Liver (tissue), 9 donors: ENCODE results near the gene SEC14L3. TPM values are rescaled to one million over a fixed set of nuclear protein-coding genes. Genes with fewer than 3 reads are reported as not detected.

Experiments used
- DNase-seq: peaks from one replicate; pipeline ENCODE4 v3.0.0-alpha.2; 2017; ENCODE audit warnings: low spot score
- H3K27ac ChIP-seq, 2 donors: one replicate each; pipeline ENCODE4 v1.7.0; 2013; ENCODE audit warnings: inconsistent platforms in 2 of 2, low read length in 2 of 2, control low read depth in 1 of 2, low read depth in 1 of 2, mild to moderate bottlenecking in 1 of 2
- H3K27me3 ChIP-seq, 4 donors: one replicate each; pipeline versions ENCODE4 v1.6.1 to v1.7.0; 2013; ENCODE audit warnings: low read length in 3 of 4, inconsistent platforms in 1 of 4, mild to moderate bottlenecking in 1 of 4, moderate library complexity in 1 of 4; ENCODE audit not compliant: control insufficient read depth in 4 of 4, insufficient read depth in 4 of 4
- H3K36me3 ChIP-seq, 4 donors: one replicate each; pipeline versions ENCODE4 v1.6.1 to v1.7.0; 2013; ENCODE audit warnings: low read length in 3 of 4, mild to moderate bottlenecking in 3 of 4, low read depth in 1 of 4, moderate library complexity in 1 of 4; ENCODE audit not compliant: control insufficient read depth in 4 of 4, insufficient read depth in 3 of 4
- H3K4me1 ChIP-seq, 4 donors: one replicate each; pipeline versions ENCODE4 v1.6.1 to v1.7.0; 2013; ENCODE audit warnings: low read length in 3 of 4, mild to moderate bottlenecking in 3 of 4, moderate library complexity in 1 of 4; ENCODE audit not compliant: control insufficient read depth in 4 of 4, insufficient read depth in 4 of 4
- H3K4me3 ChIP-seq, 3 donors: one replicate each; pipeline versions ENCODE4 v1.6.1 to v1.7.0; 2013; ENCODE audit warnings: low read length in 3 of 3, control low read depth in 1 of 3, low read depth in 1 of 3, mild to moderate bottlenecking in 1 of 3
- H3K9ac ChIP-seq, 2 donors: one replicate each; pipeline ENCODE4 v1.7.0; 2013; ENCODE audit warnings: low read length in 2 of 2, mild to moderate bottlenecking in 2 of 2, moderate library complexity in 2 of 2, control low read depth in 1 of 2, low read depth in 1 of 2
- H3K9me3 ChIP-seq, 4 donors: one replicate each; pipeline versions ENCODE4 v1.6.1 to v1.7.0; 2013; ENCODE audit warnings: low read length in 3 of 4; ENCODE audit not compliant: control insufficient read depth in 4 of 4
- ATF3 ChIP-seq: IDR thresholded peaks from 2 replicates; pipeline ENCODE4 v1.6.1; 2016; ENCODE audit warnings: antibody characterized with exemption
- CTCF ChIP-seq: fragments of 150-350 bp; IDR thresholded peaks from 2 replicates; pipeline ENCODE4 v1.5.1; 2017; ENCODE audit warnings: improper control_type of control experiment, low read depth, low read length; ENCODE audit not compliant: missing input control
- EGR1 ChIP-seq, 2 donors: IDR thresholded peaks; 2 replicates each; pipeline ENCODE4 v1.6.1; 2016 to 2018; ENCODE audit warnings: antibody characterized with exemption in 2 of 2, low read depth in 2 of 2
- FOXA1 ChIP-seq: IDR thresholded peaks from 2 replicates; pipeline ENCODE4 v1.6.1; 2016; ENCODE audit warnings: antibody characterized with exemption
- FOXA2 ChIP-seq: IDR thresholded peaks from 2 replicates; pipeline ENCODE4 v1.6.1; 2016; ENCODE audit warnings: antibody characterized with exemption
- GABPA ChIP-seq, 2 donors: IDR thresholded peaks in 1 of 2; conservative IDR thresholded peaks in 1 of 2; 2 replicates each; pipeline ENCODE4 v1.6.1; 2016; ENCODE audit warnings: antibody characterized with exemption in 2 of 2, mild to moderate bottlenecking in 1 of 2, moderate library complexity in 1 of 2
- HNF4A ChIP-seq, 2 donors: conservative IDR thresholded peaks; 2 replicates each; pipeline ENCODE4 v1.6.1; 2016; ENCODE audit warnings: antibody characterized with exemption in 2 of 2, mild to moderate bottlenecking in 2 of 2
- HNF4G ChIP-seq: IDR thresholded peaks from 2 replicates; pipeline ENCODE4 v1.6.1; 2016; ENCODE audit warnings: antibody characterized with exemption
- JUND ChIP-seq, 2 donors: IDR thresholded peaks; 2 replicates each; pipeline ENCODE4 v1.6.1; 2016; ENCODE audit warnings: antibody characterized with exemption in 2 of 2
- MAX ChIP-seq: IDR thresholded peaks from 2 replicates; pipeline ENCODE4 v1.6.1; 2016; ENCODE audit warnings: antibody characterized with exemption
- NR2F2 ChIP-seq: IDR thresholded peaks from 2 replicates; pipeline ENCODE4 v1.6.1; 2016; ENCODE audit warnings: antibody characterized with exemption
- RAD21 ChIP-seq, 2 donors: IDR thresholded peaks; 2 replicates each; pipeline ENCODE4 v1.6.1; 2016; ENCODE audit warnings: antibody characterized with exemption in 2 of 2, mild to moderate bottlenecking in 2 of 2
- REST ChIP-seq: IDR thresholded peaks from 2 replicates; pipeline ENCODE4 v1.6.1; 2016; ENCODE audit warnings: antibody characterized with exemption, mild to moderate bottlenecking
- RXRA ChIP-seq, 2 donors: IDR thresholded peaks; 2 replicates each; pipeline ENCODE4 v1.6.1; 2017 to 2018; ENCODE audit warnings: antibody characterized with exemption in 2 of 2, mild to moderate bottlenecking in 1 of 2
- SP1 ChIP-seq: IDR thresholded peaks from 2 replicates; pipeline ENCODE4 v1.6.1; 2018; ENCODE audit warnings: antibody characterized with exemption, mild to moderate bottlenecking
- TAF1 ChIP-seq: conservative IDR thresholded peaks from 2 replicates; pipeline ENCODE4 v1.6.1; 2016; ENCODE audit warnings: antibody characterized with exemption, mild to moderate bottlenecking
- YY1 ChIP-seq: IDR thresholded peaks from 2 replicates; pipeline ENCODE4 v1.6.1; 2016; ENCODE audit warnings: antibody characterized with exemption, mild to moderate bottlenecking
- ZBTB33 ChIP-seq: IDR thresholded peaks from 2 replicates; pipeline ENCODE4 v1.6.1; 2016; ENCODE audit warnings: antibody characterized with exemption
- WGBS: extraction: QIAGEN DNeasy Blood & Tissue Kit; methylation state at CpG from one replicate; pipeline ENCODE4 v1.1.7; 2013; 5-methylcytosine and 5-hydroxymethylcytosine counted together
- polyA plus RNA-seq, 2 donors: library from polyadenylated mRNA; stranded (reverse) in 1 of 2; unstranded in 1 of 2; fragments of 200-250 nt in 1 of 2; fragments of >200 nt in 1 of 2; fragmentation: Nextera tagmentation in 1 of 2; extraction: Ambion mirVana in 1 of 2; gene quantifications; one replicate each; pipeline versions ENCODE4 v1.2.1 to v1.2.3, GENCODE V29; 2013 to 2015
- total RNA-seq, 2 donors: library from RNA; depleted of rRNA; stranded (reverse); fragments of >200 nt; gene quantifications; one replicate each; pipeline ENCODE4 v1.2.3, GENCODE V29; 2014
- donor health status: healthy.
- donor health status: healthy.
- donor health status: healthy.
- donor health status: healthy.
- donor health status: healthy.

SEC14L3 gene
- total and polyA plus RNA-seq, 4 donors = 0.32 to 0.33 TPM; not detected in 2

GRCh38 chr22:30500628-30501027 lies 28.8 kb upstream of the SEC14L3 start (continued):
- no peak for TF ChIP-seq ZBTB33
- TF ChIP-seq FOXA2 = no peak
- no peak for TF ChIP-seq NR2F2
- TF ChIP-seq ATF3 = no peak
- TF ChIP-seq SP1 = no peak
- TF ChIP-seq YY1 = no peak
- no peak for TF ChIP-seq RAD21 (IDR thresholded peaks at IDR 0.05)
- TF ChIP-seq MAX = no peak
- no peak for TF ChIP-seq JUND (IDR thresholded peaks at IDR 0.05)
- TF ChIP-seq FOXA1 = no peak
- TF ChIP-seq HNF4G = no peak
- no peak for TF ChIP-seq HNF4A (conservative IDR thresholded peaks at IDR 0.05)

- peak overlapping the region in 1 of 2 donors; percentile 50 for H3K27ac ChIP-seq
- peaks cover 0 to 31% (median 22%) of the 10 kb centered on the region in 4 donors for H3K4me1 ChIP-seq
- 39% methylated on average over 7 of the region's 7 CpGs for WGBS
- no peak overlapping the region for H3K9ac ChIP-seq
- no peaks in the 10 kb centered on the region for H3K27me3 ChIP-seq
- H3K4me3 ChIP-seq = no peak overlapping the region
- TF ChIP-seq GABPA (IDR thresholded peaks at IDR 0.05 in 1 of 2, conservative IDR thresholded peaks at IDR 0.05 in 1 of 2) = peak in 1 of 2 donors; percentile 16
- TF ChIP-seq FOXA1 = peak; percentile 44
- TF ChIP-seq HNF4A (conservative IDR thresholded peaks at IDR 0.05) = peak; percentile 84 to 86
- peak; percentile 32 to 61 for TF ChIP-seq JUND (IDR thresholded peaks at IDR 0.05)
- peak; percentile 39 for TF ChIP-seq NR2F2
- TF ChIP-seq ATF3 = no peak
- no peak for TF ChIP-seq MAX
- TF ChIP-seq FOXA2 = peak; percentile 51
- TF ChIP-seq TAF1 = no peak
- TF ChIP-seq REST = peak; percentile 41
- peak; percentile 97 to 98 for TF ChIP-seq RXRA (IDR thresholded peaks at IDR 0.05)
- TF ChIP-seq CTCF = no peak
- peak; percentile 68 for TF ChIP-seq YY1
- peak; percentile 52 for TF ChIP-seq ZBTB33
- TF ChIP-seq HNF4G = peak; percentile 27
- TF ChIP-seq SP1 = peak; percentile 62
- TF ChIP-seq EGR1 (IDR thresholded peaks at IDR 0.05; ENCODE audit: low read depth in 2 of 2) = no peak
- no peaks in the 10 kb centered on the region for H3K9me3 ChIP-seq
- peaks cover 5 to 22% (median 13%) of the 10 kb centered on the region in 4 donors for H3K36me3 ChIP-seq
- no peak for DNase-seq
Measured at GRCh38 chr22:30497466-30498150, 25.8 kb upstream of the SEC14L3 start.
